Measurements from ENCODE around the gene CD63. TPM values are rescaled to one million over a fixed set of nuclear protein-coding genes. Genes with fewer than 3 reads are reported as not detected.
A peak's percentile ranks its signal among the peaks of the same experiment; 100 is the strongest.

Gene CD63
- total RNA-seq, 1 experiment from 2014 or later, result 581 TPM

GRCh38 chr12:55736076-55736475, 7.3 kb upstream of the CD63 start:
- no peak for DNase-seq
- Mint-ChIP-seq H3K4me1 (peaks cover 21 to 26% of the 10 kb centered on the region in 2 experiments), H3K27ac (peak overlapping the region in 1 of 3 experiments; percentile 67; a peak in 1 of 7 replicates), H3K27me3 (ENCODE audit: low read depth) (no peaks in the 10 kb centered on the region; the same call in 1 of the 2 replicates), H3K36me3 (ENCODE audit: insufficient read depth in 1 of 3, low read depth in 3 of 3) (no peaks in the 10 kb centered on the region; a peak in 1 of 7 replicates), H3K4me3 (peak overlapping the region in 1 of 2 experiments; percentile 50; a peak in 2 of 5 replicates), H3K9me3 (no peaks in the 10 kb centered on the region)
- H3K9ac ChIP-seq (ENCODE audit: extremely low read depth, insufficient read length, low read length), result no peak overlapping the region
- no peak overlapping the region for H4K5ac ChIP-seq (ENCODE audit: insufficient read length, low read depth, low read length)
- no peak overlapping the region for H3K4ac ChIP-seq (ENCODE audit: low read depth, low read length)
- H3K27me3 ChIP-seq (ENCODE audit: insufficient read depth, low read length), result no peaks in the 10 kb centered on the region
- peaks cover 9% of the 10 kb centered on the region for H3K23me2 ChIP-seq (ENCODE audit: insufficient read length, low read depth, low read length, poor library complexity, severe bottlenecking)
- H2BK120ac ChIP-seq (ENCODE audit: low read depth, low read length, poor library complexity, severe bottlenecking), result no peak overlapping the region
- no peak overlapping the region for H2BK5ac ChIP-seq (ENCODE audit: insufficient read length, low read length)
- no peak overlapping the region for H2AK5ac ChIP-seq (ENCODE audit: insufficient read length, low read length)
- TF ChIP-seq CTCF (conservative IDR thresholded peaks at IDR 0.05), result no peak
- H2AFZ ChIP-seq (ENCODE audit: low read length), result no peak overlapping the region
- H3K79me2 ChIP-seq (ENCODE audit: insufficient read depth, low read length), result no peaks in the 10 kb centered on the region
- H3K56ac ChIP-seq (ENCODE audit: insufficient read length, low read depth, low read length), result no peak overlapping the region
- H4K20me1 ChIP-seq (ENCODE audit: control insufficient read depth, insufficient read depth, insufficient read length), result peaks cover 2% of the 10 kb centered on the region
- no peaks in the 10 kb centered on the region for H3K9me3 ChIP-seq (ENCODE audit: control insufficient read depth, low read depth, low read length)
- no peak overlapping the region for H2BK20ac ChIP-seq (ENCODE audit: low read depth, low read length, poor library complexity, severe bottlenecking)
- no peaks in the 10 kb centered on the region for H3K79me1 ChIP-seq (ENCODE audit: insufficient read depth, low read depth, low read length, poor library complexity, severe bottlenecking)
- H2BK12ac ChIP-seq (ENCODE audit: insufficient read length, low read depth, low read length), result no peak overlapping the region
- no peak overlapping the region for H3K23ac ChIP-seq (ENCODE audit: insufficient read length, low read depth, low read length)
- H3K4me1 ChIP-seq (ENCODE audit: insufficient read depth, low read length), result no peaks in the 10 kb centered on the region
- H3K27ac ChIP-seq (ENCODE audit: insufficient read length, low read depth, low read length), result no peak overlapping the region
- no peak overlapping the region for H2BK15ac ChIP-seq (ENCODE audit: low read depth, low read length)
- H3T11ph ChIP-seq (ENCODE audit: low read length), result no peak overlapping the region
- H4K8ac ChIP-seq (replicated peaks; ENCODE audit: insufficient read length, low read depth, low read length), result no peak overlapping the region
- no peak overlapping the region for H3K4me2 ChIP-seq (ENCODE audit: insufficient read depth, insufficient read length, low read length)
- H3K18ac ChIP-seq (ENCODE audit: insufficient read length, low read depth, low read length), result no peak overlapping the region
- WGBS (ENCODE audit: extremely low coverage, insufficient read length, low lambda C conversion rate), result no CpG with 5 or more reads among the region's 3 CpGs
- H4K91ac ChIP-seq (ENCODE audit: insufficient read length, low read depth, low read length), result no peak overlapping the region
- no peak overlapping the region for H3K14ac ChIP-seq (ENCODE audit: insufficient read depth, low read length)

All from H9 (cell line).